Measurements from ENCODE around the gene CD2AP. TPM values are rescaled to one million over a fixed set of nuclear protein-coding genes. Genes with fewer than 3 reads are reported as not detected.
"Not testable (repeated sequence)": the region's sequence is repeated elsewhere in the genome, so short reads cannot be mapped to it uniquely, and the experiment has no call there.

CD2AP gene
- total RNA-seq, 1 donor from 2014 or later: 11.7 TPM

DNA sequence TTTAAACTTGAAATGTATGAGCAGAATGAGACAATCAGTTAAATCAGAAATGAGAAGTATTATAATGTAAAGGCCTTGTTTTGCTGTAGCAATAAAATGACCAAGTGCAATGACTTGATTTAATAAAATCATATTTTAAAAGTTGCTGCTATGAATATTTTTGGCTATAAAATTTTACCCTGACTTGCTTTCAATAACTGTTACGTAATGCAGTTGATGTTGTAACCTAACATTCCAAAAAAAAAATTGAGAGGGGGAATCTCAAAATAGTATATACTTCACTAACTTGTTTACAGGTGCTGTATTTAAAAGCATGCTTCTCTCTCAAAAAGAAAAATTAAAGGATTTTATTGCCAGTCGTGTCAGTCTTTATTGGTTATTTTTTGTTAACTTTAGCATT lies 149.2 kb downstream of the CD2AP start:
- intact Hi-C loops (cut with DNase I): no loop called here
- DNase-seq (ENCODE audit: low spot score): no peak

DNA sequence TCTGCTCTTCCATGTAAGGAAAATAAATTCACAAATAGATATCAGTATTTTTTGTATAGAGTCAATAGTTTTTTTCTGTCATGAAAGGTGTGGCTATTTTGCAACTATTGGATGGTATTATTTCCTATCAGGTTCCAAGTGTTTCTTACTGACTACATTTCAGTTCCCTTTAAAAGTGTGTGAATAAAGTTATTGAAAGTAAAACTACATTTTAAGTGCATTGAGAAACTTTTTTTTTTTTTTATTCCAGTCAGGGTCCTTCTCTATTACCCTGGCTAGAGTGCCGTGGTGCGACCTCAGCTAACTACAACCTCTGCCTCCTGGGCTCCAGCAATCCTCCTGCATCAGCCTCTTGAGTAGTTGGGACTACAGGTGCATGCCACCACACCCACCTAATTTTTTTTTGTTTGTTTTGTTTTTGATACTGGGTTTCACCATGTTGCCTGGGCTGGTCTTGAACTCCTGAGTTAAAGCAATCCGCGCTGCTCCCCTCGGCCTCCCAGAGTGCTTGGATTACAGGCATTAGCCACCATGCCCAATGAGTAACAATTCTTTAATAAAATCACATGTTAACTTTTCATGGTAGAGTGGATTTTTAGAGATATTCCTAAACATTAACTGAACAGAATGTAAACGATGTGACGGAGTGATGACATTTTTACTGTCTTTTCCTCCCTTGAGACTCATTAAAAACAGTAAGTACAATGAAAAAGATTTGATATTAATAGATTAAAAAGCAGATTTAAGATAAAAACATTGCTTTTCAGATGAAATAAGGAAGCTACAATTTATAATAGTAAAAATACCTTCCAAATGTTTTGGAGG lies 151.1 kb downstream of the CD2AP start:
- intact Hi-C loops (cut with DNase I): no loop called here
- no peak for DNase-seq (ENCODE audit: low spot score)

DNA sequence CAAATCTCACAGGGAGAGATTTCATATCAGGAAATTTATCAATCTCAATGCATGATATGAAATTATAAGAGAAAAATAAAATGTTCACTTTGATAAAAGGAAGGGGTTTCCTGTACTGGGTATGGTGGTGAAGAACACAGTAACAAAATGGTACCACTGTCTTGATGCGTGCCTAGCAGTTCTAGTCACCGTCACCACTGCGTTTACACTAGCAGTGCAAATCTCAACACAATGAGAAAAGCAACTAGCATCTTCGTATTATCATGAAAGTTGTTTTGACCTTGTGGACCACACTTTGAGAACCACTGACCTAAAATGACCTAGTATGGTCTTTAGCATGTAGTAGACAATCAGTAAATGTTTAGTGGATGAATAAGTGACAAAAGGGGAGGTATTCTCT lies 152.4 kb downstream of the CD2AP start:
- intact Hi-C loops (cut with DNase I): loop anchor here (2.0 to 10.0 kb wide), 2 partner anchors 105 to 215 kb away; no protein-coding TSS in a partner anchor
- no peak for DNase-seq (ENCODE audit: low spot score)

DNA sequence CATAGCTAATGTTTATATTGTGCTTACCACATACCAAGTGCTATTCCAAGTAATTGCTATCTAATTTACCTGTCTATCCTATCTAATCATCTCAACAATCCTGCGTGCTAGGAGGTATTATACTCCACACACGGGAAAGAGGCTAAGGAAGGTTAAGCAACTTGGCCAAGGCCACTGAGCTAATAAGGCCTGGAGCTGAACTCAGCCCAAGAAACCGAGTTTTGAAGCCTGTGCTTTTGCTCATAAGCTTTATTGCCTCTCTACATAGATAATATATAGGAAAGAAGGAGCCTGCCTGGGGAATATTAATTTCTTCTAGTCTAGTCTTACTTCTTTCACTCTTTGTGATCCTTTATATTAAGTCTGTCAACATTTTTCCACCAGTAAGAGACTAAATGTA lies 153.0 kb downstream of the CD2AP start:
- DNase-seq (ENCODE audit: low spot score): no peak
- intact Hi-C loops (cut with DNase I): loop anchor here (2.0 to 10.0 kb wide), 2 partner anchors 104 to 216 kb away; no protein-coding TSS in a partner anchor

DNA sequence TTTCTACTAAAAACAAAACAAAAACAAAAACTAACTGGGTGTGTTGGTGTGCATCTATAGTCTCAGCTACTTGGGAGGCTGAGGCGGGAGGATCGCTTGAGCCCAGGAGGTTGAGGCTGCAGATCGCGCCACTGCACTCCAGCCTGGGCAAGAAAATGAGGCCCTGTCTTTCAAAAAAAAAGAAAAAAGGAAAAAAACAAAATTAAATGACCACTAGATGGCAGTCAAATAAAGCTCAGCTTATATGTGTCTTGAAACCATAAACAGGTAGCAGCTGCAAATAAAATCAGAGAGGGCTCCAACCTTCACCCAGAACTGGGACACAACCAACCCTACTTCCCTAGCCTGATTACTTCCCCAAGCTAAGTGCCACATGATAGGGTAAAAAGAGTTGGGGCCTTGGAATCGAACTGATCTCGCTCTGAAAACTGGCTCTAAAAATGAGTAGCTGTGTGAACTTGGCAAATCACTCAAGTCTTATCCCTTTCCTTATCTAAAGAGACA lies 153.7 kb downstream of the CD2AP start:
- intact Hi-C loops (cut with DNase I): loop anchor here (1.0 to 10.0 kb wide), 3 partner anchors 103 to 217 kb away; no protein-coding TSS in a partner anchor
- DNase-seq (ENCODE audit: low spot score): no peak

DNA sequence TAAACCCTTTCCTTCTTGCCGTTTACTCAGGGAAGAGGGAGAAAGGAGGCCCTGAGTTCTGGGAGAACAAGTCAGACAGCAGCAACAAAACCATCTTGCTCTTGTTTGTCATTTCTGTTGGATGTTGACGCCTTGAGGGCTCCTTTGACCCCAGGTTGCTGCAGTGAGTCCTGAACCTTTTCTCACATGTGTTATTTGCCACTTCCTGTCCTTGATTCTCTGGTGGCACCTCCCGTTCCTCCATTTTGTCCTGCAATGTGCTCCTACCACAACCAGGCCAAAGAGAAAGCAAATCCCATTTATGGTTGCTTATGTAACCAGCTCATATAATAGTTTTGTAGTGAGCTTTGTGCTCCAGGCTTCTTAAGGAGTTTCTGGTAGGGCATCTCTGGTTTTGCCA lies 154.2 kb downstream of the CD2AP start:
- DNase-seq (ENCODE audit: low spot score): no peak
- intact Hi-C loops (cut with DNase I): loop anchor here (1.0 to 10.0 kb wide), 3 partner anchors 103 to 217 kb away; no protein-coding TSS in a partner anchor

DNA sequence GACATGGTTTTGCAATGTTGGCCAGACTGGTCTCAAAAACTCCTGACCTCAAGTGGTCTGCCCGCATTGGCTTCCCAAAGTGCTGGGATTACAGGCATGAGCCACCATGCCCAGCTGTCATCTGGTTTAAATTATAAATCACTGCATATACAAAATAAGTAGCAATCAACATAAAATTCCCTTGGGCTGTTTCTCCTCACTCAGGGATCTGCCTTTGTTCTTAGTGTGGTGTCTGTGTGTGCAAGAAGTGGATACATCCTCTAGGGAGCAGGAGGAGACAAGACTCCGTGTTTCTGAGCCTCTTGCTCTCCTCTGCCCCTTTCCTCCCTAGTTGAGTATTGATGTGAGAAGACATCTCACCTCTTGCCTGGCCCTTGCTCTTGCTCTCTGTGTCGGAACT lies 155.6 kb downstream of the CD2AP start:
- intact Hi-C loops (cut with DNase I): loop anchor here (10.0 kb wide), 1 partner anchor 218 kb away; no protein-coding TSS in a partner anchor
- DNase-seq (ENCODE audit: low spot score): no peak

DNA sequence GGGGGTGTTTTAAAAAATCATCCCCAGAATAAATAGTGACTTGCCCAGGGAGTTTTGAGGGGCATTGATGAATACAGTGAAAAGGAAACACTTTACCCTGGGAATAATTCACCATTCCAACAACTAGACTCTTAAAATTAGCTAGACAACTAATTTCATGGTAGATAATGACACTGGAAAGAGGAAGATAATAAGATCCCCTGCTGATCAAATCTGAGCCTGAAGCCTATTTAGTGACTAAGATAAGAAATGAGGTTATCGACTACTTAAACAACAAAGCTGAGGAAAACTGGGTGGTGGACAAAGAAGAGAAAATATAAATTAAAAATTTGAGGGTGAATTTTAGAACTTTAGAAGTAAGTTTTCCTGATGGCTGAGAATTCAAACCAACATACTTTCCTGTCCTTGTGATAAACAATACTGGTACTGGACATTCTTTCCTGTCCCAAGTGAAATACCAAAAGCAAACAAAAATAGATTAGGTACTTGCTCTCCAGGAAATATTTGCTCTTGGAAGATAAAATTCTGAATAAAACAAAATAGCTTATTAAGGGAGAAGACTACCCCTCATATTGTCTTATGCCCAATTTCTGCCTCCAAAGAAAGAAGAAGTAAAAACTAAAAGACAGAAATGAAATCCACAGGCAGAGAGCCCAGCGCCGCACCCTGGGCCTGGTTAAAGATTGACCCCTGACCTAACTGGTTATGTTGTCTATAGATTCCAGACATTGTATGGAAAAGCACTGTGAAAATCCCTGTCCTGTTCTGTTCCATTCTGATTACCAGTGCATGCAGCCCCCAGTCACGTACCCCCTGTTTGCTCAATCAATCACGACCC lies 156.8 kb downstream of the CD2AP start:
- DNase-seq (ENCODE audit: low spot score): no peak
- intact Hi-C loops (cut with DNase I): loop anchor here (10.0 kb wide), 1 partner anchor 220 kb away; no protein-coding TSS in a partner anchor

DNA sequence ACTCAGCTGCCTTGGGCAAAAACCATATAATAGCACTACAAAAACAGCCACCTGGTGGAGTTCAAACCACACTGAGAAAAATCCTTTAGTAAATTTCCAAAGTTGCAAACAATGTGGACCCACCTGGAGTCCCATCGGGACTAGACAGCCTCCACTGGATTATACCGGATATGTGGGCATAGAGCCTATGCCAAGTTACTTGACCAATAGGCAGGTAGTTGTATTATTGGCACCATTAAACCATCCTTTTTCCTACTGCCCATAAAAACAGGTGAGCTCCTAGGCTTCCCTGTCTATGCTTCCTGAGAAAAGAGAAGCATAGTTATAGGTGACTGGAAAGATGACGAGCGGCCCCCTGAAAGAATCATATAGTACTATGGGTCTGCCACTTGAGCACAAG lies 169.1 kb downstream of the CD2AP start:
- intact Hi-C loops (cut with DNase I): no loop called here
- DNase-seq (ENCODE audit: low spot score): no peak

DNA sequence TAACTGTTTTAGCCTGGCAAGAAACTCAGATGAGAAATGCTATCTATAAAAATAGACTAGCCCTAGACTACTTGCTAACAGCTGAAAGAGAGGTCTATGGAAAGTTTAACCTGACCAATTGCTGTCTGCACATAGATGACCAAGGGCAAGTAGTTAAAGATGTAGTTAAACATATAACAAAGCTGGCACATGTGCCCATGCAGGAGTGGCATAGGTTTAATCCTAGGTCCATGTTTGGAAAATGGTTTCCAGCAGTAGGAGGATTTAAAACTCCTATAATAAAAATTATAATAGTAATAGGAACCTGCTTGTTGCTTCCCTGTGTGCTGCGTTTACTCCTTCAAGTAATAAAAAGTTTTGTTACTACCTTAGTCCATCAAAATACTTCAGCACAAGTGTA lies 169.6 kb downstream of the CD2AP start:
- DNase-seq (ENCODE audit: low spot score): no peak
- intact Hi-C loops (cut with DNase I): no loop called here

DNA sequence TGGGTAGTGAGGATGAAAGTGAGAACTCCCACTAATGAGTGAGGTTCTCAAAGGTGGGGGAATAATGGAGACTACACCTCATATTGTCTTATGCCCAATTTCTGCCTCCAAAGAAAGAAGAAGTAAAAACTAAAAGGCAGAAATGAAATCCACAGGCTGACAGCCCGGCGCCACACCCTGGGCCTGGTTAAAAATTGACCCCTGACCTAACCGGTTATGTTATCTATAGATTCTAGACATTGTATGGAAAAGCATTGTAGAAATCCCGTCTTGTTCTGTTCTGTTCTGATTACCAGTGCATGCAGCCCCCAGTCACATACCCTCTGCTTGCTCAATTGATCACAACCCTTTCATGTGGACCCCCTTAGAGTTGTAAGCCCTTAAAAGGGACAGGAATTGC lies 170.0 kb downstream of the CD2AP start:
- DNase-seq (ENCODE audit: low spot score); intact Hi-C loops (cut with DNase I): not testable (repeated sequence)

DNA sequence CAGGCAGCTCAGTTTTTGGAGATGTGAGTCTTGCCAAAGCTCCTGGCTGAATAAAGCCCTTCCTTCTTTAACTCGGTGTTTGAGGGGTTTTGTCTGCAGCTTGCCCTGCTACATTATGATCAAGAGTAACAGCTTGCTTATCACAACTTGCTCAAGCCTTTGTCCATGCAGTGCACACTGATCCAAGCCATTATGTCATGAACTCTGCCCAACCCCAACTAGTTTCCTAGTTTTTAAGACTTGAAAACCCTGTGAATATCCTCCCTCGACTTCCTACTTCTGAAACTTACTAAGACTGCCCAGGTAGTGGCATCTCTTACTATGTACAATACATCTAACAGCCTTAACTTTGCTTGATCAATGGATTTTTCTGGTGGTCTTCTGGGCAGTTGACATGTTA lies 170.4 kb downstream of the CD2AP start:
- intact Hi-C loops (cut with DNase I): no loop called here
- DNase-seq (ENCODE audit: low spot score): no peak

DNA sequence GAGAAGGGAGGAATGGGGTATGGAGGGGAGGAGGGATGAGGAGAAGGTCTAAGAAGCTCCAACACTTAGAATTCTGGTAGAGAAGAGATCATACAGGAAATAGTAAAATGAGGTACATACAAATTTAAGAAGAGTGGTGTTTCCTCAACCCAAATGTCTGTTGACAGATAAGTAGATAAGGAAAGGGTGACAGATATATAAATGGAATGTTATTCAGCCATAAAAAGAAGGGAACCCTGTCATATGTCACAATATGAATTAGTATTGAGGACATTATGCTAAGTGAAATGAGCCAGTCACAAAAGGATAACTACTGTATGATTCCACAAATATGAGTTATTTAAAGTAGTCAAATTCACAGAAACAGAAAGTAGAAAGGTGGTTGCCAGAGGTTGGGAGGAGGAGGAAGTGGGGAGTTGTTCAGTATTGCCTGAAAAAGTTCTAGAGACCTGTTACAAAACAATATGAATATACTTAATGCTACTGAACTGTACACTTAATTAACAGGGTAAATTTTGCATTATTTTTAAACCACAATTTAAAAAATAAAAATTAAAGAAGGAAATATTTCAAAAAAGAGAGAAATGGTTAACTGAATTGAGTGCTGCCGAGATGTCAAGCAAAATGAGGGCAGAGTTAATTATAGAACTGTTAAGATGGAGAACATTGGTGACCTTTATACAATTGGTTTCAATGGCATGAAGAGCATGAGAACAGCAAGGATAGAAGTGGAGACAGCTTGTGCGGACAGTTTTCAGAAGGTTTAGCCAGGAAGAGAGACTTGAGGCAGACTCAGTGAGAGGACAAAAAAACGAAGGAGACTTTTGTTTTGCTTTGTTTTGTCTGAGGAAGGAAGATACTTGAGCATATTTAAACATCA lies 173.2 kb downstream of the CD2AP start:
- intact Hi-C loops (cut with DNase I): no loop called here
- DNase-seq (ENCODE audit: low spot score): no peak

DNA sequence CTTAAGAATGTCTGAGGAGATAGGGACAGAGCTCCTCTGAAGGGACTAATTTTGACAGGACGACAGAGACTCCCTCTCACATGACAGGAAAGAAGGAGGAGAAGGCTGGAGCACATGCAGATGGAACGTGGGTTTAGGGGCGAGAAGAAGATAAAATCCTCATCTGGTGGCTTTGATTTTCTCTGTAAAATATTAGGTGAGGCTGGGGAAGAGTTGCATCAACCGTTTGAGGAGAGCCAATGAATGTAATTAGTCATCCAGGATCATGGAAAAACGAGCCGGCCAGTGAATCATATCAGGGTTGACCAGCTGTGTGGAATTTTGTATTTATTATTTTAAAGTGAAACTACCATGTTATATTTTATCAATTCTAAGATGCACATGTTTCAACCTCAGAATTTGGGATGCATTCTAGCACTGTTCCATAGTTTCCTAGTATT lies 173.9 kb downstream of the CD2AP start:
- DNase-seq (ENCODE audit: low spot score): no peak
- intact Hi-C loops (cut with DNase I): no loop called here

DNA sequence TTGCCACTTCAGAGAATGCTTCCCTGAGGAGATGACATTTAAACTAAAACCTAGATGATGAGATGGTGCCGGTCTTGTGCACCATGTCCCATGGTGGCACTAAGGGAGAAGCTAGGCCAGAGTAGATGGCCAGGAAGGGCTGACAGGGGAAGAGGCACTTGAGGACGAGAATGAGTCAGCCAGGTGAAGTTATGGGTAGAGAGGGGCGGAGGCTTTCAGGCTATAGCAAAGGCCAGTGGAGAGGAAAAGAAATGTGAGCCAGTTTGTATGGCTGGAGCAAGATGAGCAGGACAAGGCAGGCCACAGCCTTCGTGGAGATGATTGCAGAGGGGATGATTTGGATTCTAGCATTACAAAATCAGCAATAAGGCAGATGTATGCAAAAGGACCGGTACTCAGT lies 176.1 kb downstream of the CD2AP start:
- intact Hi-C loops (cut with DNase I): no loop called here
- no peak for DNase-seq (ENCODE audit: low spot score)

DNA sequence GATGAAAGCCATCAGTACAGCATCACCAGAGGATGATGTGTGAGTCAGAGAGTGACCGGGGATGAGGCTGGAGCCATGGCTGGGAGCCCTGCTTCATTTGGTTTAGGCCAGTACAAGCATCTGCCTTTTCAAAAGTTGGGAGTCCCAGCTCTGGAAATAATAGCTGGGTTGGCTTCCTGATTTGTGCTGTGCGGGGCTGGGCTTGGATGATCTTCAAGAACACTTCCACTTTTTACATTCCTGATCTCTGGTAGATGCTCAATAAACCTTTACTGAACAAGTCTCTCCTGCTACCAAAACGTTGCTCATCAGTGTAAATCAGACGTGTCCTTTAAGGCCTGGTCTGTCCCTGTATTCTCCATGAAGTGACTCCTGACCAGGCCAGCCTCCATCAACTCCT lies 176.7 kb downstream of the CD2AP start:
- no peak for DNase-seq (ENCODE audit: low spot score)
- intact Hi-C loops (cut with DNase I): no loop called here

DNA sequence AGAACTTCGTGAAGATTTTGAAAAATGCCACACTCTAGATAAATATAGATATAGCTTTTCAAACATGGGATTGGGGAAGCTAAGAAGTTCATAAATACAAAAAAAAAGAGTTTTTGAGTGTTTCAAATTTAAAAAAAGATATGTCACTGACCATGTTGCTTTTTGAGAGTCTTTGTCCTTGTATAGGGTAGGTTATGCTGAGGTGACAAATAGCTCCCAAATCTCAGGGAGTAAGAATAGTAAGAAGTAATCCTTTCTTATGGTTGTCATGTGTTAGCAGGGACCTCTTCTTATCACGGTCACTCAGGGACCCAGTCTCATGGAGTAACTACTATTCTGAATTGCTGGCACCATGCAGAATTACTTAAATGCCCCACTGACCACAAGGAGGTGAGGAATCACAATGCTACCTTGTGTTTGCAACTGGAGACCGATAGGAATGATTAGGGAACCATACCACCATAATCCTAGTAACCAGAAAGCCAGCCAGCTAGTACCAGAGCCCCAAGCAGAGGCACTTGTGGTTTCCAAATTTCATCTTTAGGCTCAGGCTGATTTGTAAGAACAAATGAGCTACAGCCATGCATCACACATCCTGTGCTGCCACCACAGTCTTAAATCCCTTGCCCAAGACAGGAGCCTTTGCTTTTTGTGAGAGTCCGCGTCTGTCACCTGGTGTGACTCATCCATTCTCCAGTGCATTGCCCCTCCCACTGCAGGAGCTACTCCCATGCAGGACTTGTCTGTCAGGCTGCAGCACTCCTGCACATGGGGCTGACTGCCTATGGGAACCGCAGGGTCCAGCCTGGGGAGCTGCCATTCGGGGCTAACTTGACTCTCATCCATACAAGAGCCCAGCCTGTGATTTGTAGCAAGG lies 178.4 kb downstream of the CD2AP start:
- intact Hi-C loops (cut with DNase I): no loop called here
- no peak for DNase-seq (ENCODE audit: low spot score)

DNA sequence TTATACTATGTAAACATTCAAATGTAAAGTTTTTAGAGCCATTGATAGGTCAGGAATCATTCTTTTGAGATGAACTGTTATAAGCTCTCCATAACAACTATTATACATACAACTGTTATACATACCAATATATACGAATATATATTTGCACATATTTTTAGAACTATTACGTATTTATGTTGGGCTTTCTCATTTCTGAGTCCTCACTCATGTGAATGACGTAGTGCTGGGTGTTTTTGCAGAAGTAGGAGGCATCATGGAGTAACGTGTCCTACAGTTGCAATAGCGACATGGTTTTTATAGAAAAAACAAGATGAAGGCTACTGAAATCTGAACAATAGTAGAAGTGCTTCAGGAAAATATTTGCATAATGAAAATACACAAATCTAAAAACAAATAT lies 184.4 kb downstream of the CD2AP start:
- intact Hi-C loops (cut with DNase I): no loop called here
- DNase-seq (ENCODE audit: low spot score): no peak
